Esophagus squamous epithelium (tissue), 4 donors: ENCODE results near the gene FBXL7.

Experiments used
- CTCF ChIP-seq, 6 experiments: fragments of 450-650 bp in 4 of 6; fragments of 200-600 bp in 2 of 6; sonication (generic) in 2 of 6; IDR thresholded peaks; one replicate each; pipeline ENCODE4 v1.5.1; 2016 to 2019; ENCODE audit warnings: antibody characterized with exemption in 6 of 6, mild to moderate bottlenecking in 4 of 6, moderate library complexity in 4 of 6
- POLR2A ChIP-seq, 4 donors: fragments of 450-650 bp; IDR thresholded peaks; one replicate each; pipeline ENCODE4 v1.6.1; 2017; ENCODE audit warnings: antibody characterized with exemption in 4 of 4, mild to moderate bottlenecking in 4 of 4, moderate library complexity in 3 of 4

GRCh38 chr5:15611008-15611407 is 111.0 kb downstream of the FBXL7 start:
- TF ChIP-seq CTCF (IDR thresholded peaks at IDR 0.05) (no peak), POLR2A (IDR thresholded peaks at IDR 0.05) (no peak)
